Brain microvascular endothelial cell (primary cell): Measurements from ENCODE around the gene DCC.

ENCODE experiments used
- DNase-seq: peaks from one replicate; pipeline ENCODE4 v3.0.0-alpha.2; 2020
- H3K27ac ChIP-seq: fragments of 250-450 bp; sonication (Bioruptor Pico); 2 replicates; pipeline ENCODE4 v1.5.1; 2020; ENCODE audit warnings: mild to moderate bottlenecking, moderate library complexity
- H3K27me3 ChIP-seq: fragments of 250-450 bp; sonication (Bioruptor Pico); replicated peaks from 2 replicates; pipeline ENCODE4 v1.5.1; 2020; ENCODE audit warnings: mild to moderate bottlenecking
- H3K36me3 ChIP-seq: fragments of 250-450 bp; sonication (Bioruptor Pico); replicated peaks from 2 replicates; pipeline ENCODE4 v1.5.1; 2020; ENCODE audit warnings: mild to moderate bottlenecking
- H3K4me3 ChIP-seq: 2 replicates; pipeline ENCODE4 v1.5.1; 2011; ENCODE audit warnings: low read depth, mild to moderate bottlenecking, control low read depth, low read length, moderate library complexity
- in situ Hi-C: cut with HindIII; loops from 2 replicates; pipeline ENCODE4 v1.10.0; 2017; ENCODE audit warnings: low sequenced_read_pairs, low pct_ligation_motif_present
- TF ChIP-seq, protein P1 (sequence below): IDR thresholded peaks from 2 replicates; pipeline ENCODE4 v1.5.1; 2011; ENCODE audit warnings: low read depth, mild to moderate bottlenecking, moderate library complexity, low read length, control low read depth, inconsistent platforms; ENCODE audit errors: missing control alignments

The DCC gene, protein sequence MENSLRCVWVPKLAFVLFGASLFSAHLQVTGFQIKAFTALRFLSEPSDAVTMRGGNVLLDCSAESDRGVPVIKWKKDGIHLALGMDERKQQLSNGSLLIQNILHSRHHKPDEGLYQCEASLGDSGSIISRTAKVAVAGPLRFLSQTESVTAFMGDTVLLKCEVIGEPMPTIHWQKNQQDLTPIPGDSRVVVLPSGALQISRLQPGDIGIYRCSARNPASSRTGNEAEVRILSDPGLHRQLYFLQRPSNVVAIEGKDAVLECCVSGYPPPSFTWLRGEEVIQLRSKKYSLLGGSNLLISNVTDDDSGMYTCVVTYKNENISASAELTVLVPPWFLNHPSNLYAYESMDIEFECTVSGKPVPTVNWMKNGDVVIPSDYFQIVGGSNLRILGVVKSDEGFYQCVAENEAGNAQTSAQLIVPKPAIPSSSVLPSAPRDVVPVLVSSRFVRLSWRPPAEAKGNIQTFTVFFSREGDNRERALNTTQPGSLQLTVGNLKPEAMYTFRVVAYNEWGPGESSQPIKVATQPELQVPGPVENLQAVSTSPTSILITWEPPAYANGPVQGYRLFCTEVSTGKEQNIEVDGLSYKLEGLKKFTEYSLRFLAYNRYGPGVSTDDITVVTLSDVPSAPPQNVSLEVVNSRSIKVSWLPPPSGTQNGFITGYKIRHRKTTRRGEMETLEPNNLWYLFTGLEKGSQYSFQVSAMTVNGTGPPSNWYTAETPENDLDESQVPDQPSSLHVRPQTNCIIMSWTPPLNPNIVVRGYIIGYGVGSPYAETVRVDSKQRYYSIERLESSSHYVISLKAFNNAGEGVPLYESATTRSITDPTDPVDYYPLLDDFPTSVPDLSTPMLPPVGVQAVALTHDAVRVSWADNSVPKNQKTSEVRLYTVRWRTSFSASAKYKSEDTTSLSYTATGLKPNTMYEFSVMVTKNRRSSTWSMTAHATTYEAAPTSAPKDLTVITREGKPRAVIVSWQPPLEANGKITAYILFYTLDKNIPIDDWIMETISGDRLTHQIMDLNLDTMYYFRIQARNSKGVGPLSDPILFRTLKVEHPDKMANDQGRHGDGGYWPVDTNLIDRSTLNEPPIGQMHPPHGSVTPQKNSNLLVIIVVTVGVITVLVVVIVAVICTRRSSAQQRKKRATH (N-terminal part only)

DNA sequence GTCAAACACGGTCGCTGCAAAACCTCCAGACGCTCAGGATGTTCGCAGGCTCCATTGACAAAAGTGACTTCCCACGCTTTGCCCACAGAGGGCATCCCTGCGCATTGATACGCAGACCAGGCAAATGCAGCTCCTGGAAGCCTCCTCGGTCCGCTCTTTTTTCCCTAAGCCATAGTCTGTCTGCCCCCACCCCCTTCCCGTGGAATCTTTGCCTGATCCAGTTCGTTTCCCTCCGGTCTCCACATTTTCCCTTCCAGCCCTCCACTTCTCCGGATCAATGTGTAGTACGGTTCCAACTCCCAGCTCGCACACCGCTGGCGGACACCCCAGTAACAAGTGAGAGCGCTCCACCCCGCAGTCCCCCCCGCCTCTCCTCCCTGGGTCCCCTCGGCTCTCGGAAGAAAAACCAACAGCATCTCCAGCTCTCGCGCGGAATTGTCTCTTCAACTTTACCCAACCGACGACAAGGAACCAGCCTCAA lies at the start of gene DCC:
DCC (plus strand) TSS at position 307 of the 481 bp plus-strand sequence. CDS start 591 bp downstream, outside the sequence.
- DNase-seq = peak; percentile 36
- in situ Hi-C loops = no loop called here
- peak within 1 kb of the TSS; percentile 48 for H3K4me3 ChIP-seq
- H3K27me3 ChIP-seq = peaks cover 2% of the 10 kb centered on the region
- TF ChIP-seq, protein P1, sequence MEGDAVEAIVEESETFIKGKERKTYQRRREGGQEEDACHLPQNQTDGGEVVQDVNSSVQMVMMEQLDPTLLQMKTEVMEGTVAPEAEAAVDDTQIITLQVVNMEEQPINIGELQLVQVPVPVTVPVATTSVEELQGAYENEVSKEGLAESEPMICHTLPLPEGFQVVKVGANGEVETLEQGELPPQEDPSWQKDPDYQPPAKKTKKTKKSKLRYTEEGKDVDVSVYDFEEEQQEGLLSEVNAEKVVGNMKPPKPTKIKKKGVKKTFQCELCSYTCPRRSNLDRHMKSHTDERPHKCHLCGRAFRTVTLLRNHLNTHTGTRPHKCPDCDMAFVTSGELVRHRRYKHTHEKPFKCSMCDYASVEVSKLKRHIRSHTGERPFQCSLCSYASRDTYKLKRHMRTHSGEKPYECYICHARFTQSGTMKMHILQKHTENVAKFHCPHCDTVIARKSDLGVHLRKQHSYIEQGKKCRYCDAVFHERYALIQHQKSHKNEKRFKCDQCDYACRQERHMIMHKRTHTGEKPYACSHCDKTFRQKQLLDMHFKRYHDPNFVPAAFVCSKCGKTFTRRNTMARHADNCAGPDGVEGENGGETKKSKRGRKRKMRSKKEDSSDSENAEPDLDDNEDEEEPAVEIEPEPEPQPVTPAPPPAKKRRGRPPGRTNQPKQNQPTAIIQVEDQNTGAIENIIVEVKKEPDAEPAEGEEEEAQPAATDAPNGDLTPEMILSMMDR = peak; percentile 66
- H3K36me3 ChIP-seq = no peaks in the 10 kb centered on the region
- H3K27ac ChIP-seq = no peak within 1 kb of the TSS

DNA sequence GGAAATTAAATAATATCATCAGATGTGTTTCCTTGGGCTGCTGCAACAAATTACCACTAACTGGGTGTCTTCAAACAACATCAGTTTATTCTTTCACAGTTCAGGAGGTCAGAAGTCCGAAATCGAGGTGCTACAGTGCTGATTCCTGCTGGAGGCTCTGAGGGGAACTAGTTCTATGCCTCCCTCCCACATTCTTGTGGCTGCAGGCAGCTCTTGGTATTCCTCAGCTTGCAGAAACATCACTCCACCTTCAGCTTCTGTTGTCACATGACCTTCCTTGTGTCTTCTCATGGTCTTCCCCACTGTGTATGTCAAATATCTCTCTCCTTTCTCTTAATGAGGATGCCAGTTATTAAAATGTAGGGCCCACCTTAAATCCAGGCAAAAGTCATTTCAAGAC lies 29.3 kb upstream of the DCC start:
- DNase-seq = no peak
- TF ChIP-seq, protein P1 = no peak

DNA sequence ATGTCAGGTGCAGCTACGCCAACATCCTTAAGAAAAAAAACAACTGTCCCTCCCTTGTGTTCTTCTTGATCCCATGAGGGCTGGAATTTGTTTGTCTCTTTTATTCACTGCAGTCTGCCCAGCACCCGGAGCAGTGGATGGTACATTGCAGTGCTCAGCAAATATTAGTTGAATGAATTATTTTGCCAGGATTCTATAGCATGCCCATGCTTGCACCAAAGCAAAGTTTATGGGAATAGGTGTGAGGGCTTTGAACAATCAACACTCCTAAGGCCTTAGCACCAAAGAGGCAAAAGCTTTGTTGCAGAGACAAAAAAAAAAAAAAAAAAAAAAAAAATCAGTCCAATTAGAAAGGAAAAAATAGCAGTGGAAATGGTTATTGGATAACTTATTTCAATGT lies 28.7 kb upstream of the DCC start:
- Histone ChIP-seq H3K4me3 (no peak overlapping the region), H3K27ac (no peak overlapping the region), H3K27me3 (no peaks in the 10 kb centered on the region), H3K36me3 (no peaks in the 10 kb centered on the region)
- no peak for DNase-seq
- in situ Hi-C loops = no loop called here
- TF ChIP-seq, protein P1 = no peak

More for the DNA sequence above, 29.3 kb upstream of the DCC start:
- Histone ChIP-seq H3K4me3 (no peak overlapping the region), H3K27ac (no peak overlapping the region), H3K36me3 (no peaks in the 10 kb centered on the region), H3K27me3 (no peaks in the 10 kb centered on the region)
- in situ Hi-C loops = no loop called here

DNA sequence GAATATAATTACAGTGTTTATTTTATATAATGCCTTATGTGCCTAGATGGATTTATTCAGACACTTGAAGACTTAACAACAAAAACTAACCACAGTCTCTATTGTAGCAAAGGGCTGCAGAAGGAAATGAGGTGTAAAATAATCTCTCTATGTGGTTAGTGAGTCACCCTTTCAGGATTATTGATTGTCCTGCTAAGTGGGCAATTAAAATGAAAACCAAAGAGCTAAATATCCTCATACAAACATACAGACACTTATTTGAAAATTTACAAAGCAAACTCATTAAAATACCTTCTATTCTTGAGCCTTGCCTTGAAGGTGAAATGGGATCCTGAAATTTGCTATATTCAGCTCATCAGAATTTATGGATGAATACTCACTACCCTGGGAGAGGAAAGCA lies 27.7 kb upstream of the DCC start:
- Histone ChIP-seq H3K36me3 (no peaks in the 10 kb centered on the region), H3K4me3 (no peak overlapping the region), H3K27me3 (no peaks in the 10 kb centered on the region), H3K27ac (no peak overlapping the region)
- TF ChIP-seq, protein P1 = no peak
- no peak for DNase-seq
- in situ Hi-C loops = no loop called here

DNA sequence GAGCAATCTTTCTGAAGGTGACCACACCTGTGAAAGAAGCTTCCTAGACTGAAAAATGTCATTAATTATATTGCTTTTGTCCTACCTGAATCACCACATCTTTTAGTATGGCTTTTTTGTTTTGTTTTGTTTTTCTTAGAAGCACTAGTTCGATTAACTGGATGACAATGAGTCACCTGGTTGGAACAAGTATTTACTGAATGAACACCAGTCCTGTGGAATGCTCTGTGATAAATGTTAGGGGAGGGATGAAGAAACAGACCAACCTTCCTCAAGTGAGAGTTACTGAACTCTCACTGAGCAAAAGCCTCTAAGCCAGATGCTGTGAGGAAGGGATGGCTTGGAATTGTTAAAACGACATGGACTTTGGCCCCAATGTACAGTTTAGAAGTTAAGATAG lies 26.8 kb upstream of the DCC start:
- DNase-seq = no peak
- in situ Hi-C loops = no loop called here
- TF ChIP-seq, protein P1 = no peak
- H3K27ac ChIP-seq = no peak overlapping the region
- H3K4me3 ChIP-seq = no peak overlapping the region
- no peaks in the 10 kb centered on the region for H3K36me3 ChIP-seq
- H3K27me3 ChIP-seq = no peaks in the 10 kb centered on the region
